HEK293T (cell line): ENCODE results near the gene PKNOX2.

Source experiments
- FOXK2 ChIP-seq: fragments of 450-650 bp; IDR thresholded peaks from 2 replicates; pipeline ENCODE4 v1.6.1; 2016; ENCODE audit warnings: mild to moderate bottlenecking
- FOXM1 ChIP-seq: fragments of 450-650 bp; IDR thresholded peaks from 2 replicates; pipeline ENCODE4 v1.6.1; 2017; ENCODE audit warnings: mild to moderate bottlenecking, borderline replicate concordance
- HDGF ChIP-seq: fragments of 450-650 bp; IDR thresholded peaks from 2 replicates; pipeline ENCODE4 v1.6.1; 2017; ENCODE audit warnings: antibody characterized with exemption, borderline replicate concordance
- TF ChIP-seq, protein P1 (sequence below): fragments of 450-650 bp; IDR thresholded peaks from 2 replicates; pipeline ENCODE4 v1.6.1; 2016

DNA sequence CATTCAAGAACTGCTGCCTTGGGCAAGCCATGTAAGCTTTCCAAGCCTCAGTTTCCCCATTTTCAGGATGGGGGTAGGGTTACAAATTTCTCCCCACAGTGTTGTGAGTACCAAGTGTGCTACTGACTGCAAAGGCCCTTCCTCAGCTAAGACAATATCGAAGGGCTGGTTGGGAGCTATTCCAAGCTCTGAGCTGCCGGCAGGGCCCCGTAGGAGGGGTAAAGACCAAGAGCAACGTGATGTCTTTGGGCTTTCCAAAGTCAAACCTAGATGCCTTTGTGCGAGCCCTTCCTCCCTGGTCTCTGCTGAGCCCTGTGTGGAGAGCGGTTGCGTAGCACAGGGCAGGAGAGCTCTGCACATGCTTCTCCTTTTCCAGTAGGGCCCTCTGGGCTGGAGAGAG is 29.3 kb downstream of the PKNOX2 start:
- TF ChIP-seq FOXK2 (no peak), HDGF (no peak), FOXM1 (no peak)
- TF ChIP-seq, protein P1, sequence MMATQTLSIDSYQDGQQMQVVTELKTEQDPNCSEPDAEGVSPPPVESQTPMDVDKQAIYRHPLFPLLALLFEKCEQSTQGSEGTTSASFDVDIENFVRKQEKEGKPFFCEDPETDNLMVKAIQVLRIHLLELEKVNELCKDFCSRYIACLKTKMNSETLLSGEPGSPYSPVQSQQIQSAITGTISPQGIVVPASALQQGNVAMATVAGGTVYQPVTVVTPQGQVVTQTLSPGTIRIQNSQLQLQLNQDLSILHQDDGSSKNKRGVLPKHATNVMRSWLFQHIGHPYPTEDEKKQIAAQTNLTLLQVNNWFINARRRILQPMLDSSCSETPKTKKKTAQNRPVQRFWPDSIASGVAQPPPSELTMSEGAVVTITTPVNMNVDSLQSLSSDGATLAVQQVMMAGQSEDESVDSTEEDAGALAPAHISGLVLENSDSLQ, result no peak
